HepG2 (cell line): ENCODE data around the gene CACNA1D. TPM values are rescaled to one million over a fixed set of nuclear protein-coding genes. Genes with fewer than 3 reads are reported as not detected.

ENCODE experiments used
- ATAC-seq: fragments of 200-7000 bp; cut with Tn5 transposase; 3 replicates; pipeline ENCODE4 v1.9.1; 2020; ENCODE audit warnings: mild to moderate bottlenecking, moderate library complexity
- BruUV-seq: library from RNA; stranded (reverse); fragments of 400-500 nt; replicated peaks from 2 replicates; lab custom pipeline; 2021; lab: Mats Ljungman, UMichigan
- CTCF ChIA-PET: fragments of 300-600 bp; formaldehyde crosslinking; extraction: SDS; loops from one replicate; lab custom pipeline; 2021; ENCODE audit warnings: low total read pairs, inconsistent platforms, low intra/inter-chr PET ratio; lab: Yijun Ruan, JAX
- POLR2A ChIA-PET: fragments of 350-600 bp; sonication (Branson Sonifier 250); formaldehyde crosslinking; loops from one replicate; lab custom pipeline; 2020; ENCODE audit warnings: antibody characterized with exemption, inconsistent platforms; lab: Yijun Ruan, JAX
- DNase-seq: peaks from one replicate; pipeline ENCODE4 v3.0.0-alpha.2; 2015; ENCODE audit warnings: low spot score
- FAIRE-seq: peaks from 3 replicates; lab custom pipeline; 2011; peaks lifted over from hg19 to GRCh38; lab: Jason Lieb, UNC
- H2AFZ ChIP-seq: one replicate; pipeline ENCODE4 v1.6.1; 2011; ENCODE audit warnings: low read length, inconsistent platforms
- H3K27ac ChIP-seq: fragments of 300-600 bp; 3 replicates; pipeline ENCODE4 v1.8.0; 2011; ENCODE audit warnings: mixed run types, mild to moderate bottlenecking, mixed read lengths, low read length, inconsistent platforms; ENCODE audit not compliant: insufficient read depth; ENCODE audit errors: extremely low read length
- H3K27me3 ChIP-seq, 2 experiments: fragments of 200-600 bp in 1 of 2; 2 replicates in 1 of 2; 3 replicates in 1 of 2; pipeline versions ENCODE4 v1.6.0 to v1.8.0; 2011; ENCODE audit warnings: low read length in 2 of 2, mild to moderate bottlenecking in 2 of 2, moderate library complexity in 2 of 2, inconsistent platforms in 1 of 2; ENCODE audit not compliant: insufficient read depth in 2 of 2, control insufficient read depth in 1 of 2
- H3K36me3 ChIP-seq, 2 experiments: fragments of 200-600 bp in 1 of 2; replicated peaks in 1 of 2; 2 replicates in 1 of 2; 3 replicates in 1 of 2; pipeline versions ENCODE4 v1.5.1 to v1.8.0; 2011; ENCODE audit warnings: low read length in 2 of 2, inconsistent platforms in 1 of 2; ENCODE audit not compliant: insufficient read depth in 2 of 2, control insufficient read depth in 1 of 2
- H3K4me1 ChIP-seq: 2 replicates; pipeline ENCODE4 v1.5.1; 2012; ENCODE audit warnings: low read length, inconsistent platforms; ENCODE audit not compliant: insufficient read depth
- H3K4me2 ChIP-seq: 2 replicates; pipeline ENCODE4 v1.6.0; 2011; ENCODE audit warnings: low read depth, low read length, inconsistent platforms
- H3K4me3 ChIP-seq, 3 experiments: fragments of 200-600 bp in 1 of 3; sonication (generic), shearing (Covaris generic) in 1 of 3; replicated peaks in 1 of 3; 2 replicates each; pipeline ENCODE4 v1.5.1; 2011 to 2016; ENCODE audit warnings: low read length in 3 of 3, inconsistent platforms in 2 of 3, low read depth in 2 of 3, mild to moderate bottlenecking in 2 of 3, control low read depth in 1 of 3, mixed read lengths in 1 of 3; ENCODE audit not compliant: insufficient read depth in 1 of 3
- H3K79me2 ChIP-seq: one replicate; pipeline ENCODE4 v1.6.1; 2011; ENCODE audit warnings: low read length, inconsistent platforms; ENCODE audit not compliant: insufficient read depth
- H3K9ac ChIP-seq: 2 replicates; pipeline ENCODE4 v1.6.0; 2011; ENCODE audit warnings: mild to moderate bottlenecking, low read depth, low read length, inconsistent platforms; ENCODE audit not compliant: insufficient read depth
- H3K9me3 ChIP-seq: 2 replicates; pipeline ENCODE4 v1.5.1; 2012; ENCODE audit warnings: mild to moderate bottlenecking, low read length
- H4K20me1 ChIP-seq: 2 replicates; pipeline ENCODE4 v1.6.0; 2011; ENCODE audit warnings: inconsistent platforms, mild to moderate bottlenecking, low read length, moderate library complexity; ENCODE audit not compliant: insufficient read depth
- ATF3 ChIP-seq: sonication (generic); formaldehyde crosslinking; IDR thresholded peaks from 2 replicates; pipeline ENCODE4 v1.4.0; 2020; ENCODE audit warnings: missing genetic modification reagents
- HIVEP1 ChIP-seq: sonication (generic); formaldehyde crosslinking; IDR thresholded peaks from 2 replicates; pipeline ENCODE4 v1.4.0; 2020; ENCODE audit warnings: mild to moderate bottlenecking, missing genetic modification reagents
- KDM5B ChIP-seq: sonication (generic); formaldehyde crosslinking; IDR thresholded peaks from 2 replicates; pipeline ENCODE4 v1.4.0; 2020; ENCODE audit warnings: missing genetic modification reagents, mild to moderate bottlenecking, borderline replicate concordance
- MED1 ChIP-seq: sonication (generic); formaldehyde crosslinking; IDR thresholded peaks from 2 replicates; pipeline ENCODE4 v1.4.0; 2020; ENCODE audit warnings: missing genetic modification reagents
- MLLT10 ChIP-seq: sonication (generic); formaldehyde crosslinking; IDR thresholded peaks from 2 replicates; pipeline ENCODE4 v1.4.0; 2020; ENCODE audit warnings: missing genetic modification reagents
- RFX5 ChIP-seq: IDR thresholded peaks from 2 replicates; pipeline ENCODE4 v1.6.1; 2011; ENCODE audit warnings: low read depth, low read length, improper control_type of control experiment
- SAP130 ChIP-seq: IDR thresholded peaks from 2 replicates; pipeline ENCODE4 v1.6.1; 2016; ENCODE audit warnings: low read depth
- ZNF205 ChIP-seq: IDR thresholded peaks from 2 replicates; pipeline ENCODE4 v1.6.1; 2018; ENCODE audit warnings: missing biosample characterization, missing genetic modification reagents
- ZNF235 ChIP-seq: sonication (generic); formaldehyde crosslinking; IDR thresholded peaks from 2 replicates; pipeline ENCODE4 v1.8.1; 2023; ENCODE audit warnings: mild to moderate bottlenecking, missing genetic modification reagents, borderline replicate concordance
- ZNF432 ChIP-seq: sonication (generic); formaldehyde crosslinking; IDR thresholded peaks from 2 replicates; pipeline ENCODE4 v1.5.0; 2020; ENCODE audit warnings: missing genetic modification reagents, mild to moderate bottlenecking, borderline replicate concordance
- ZNF646 ChIP-seq: sonication (generic); formaldehyde crosslinking; IDR thresholded peaks from 2 replicates; pipeline ENCODE4 v1.9.0; 2021; ENCODE audit warnings: mild to moderate bottlenecking, missing genetic modification reagents
- ZNF839 ChIP-seq: sonication (generic); formaldehyde crosslinking; IDR thresholded peaks from 2 replicates; pipeline ENCODE4 v1.4.0; 2020; ENCODE audit warnings: missing genetic modification reagents, mild to moderate bottlenecking, borderline replicate concordance
- WGBS: methylation state at CpG from one replicate; pipeline ENCODE4 v1.1.6; 2017; ENCODE audit warnings: low lambda C conversion rate; 5-methylcytosine and 5-hydroxymethylcytosine counted together
- in situ Hi-C: cut with HindIII; loops from 2 replicates; pipeline ENCODE4 v1.10.0; 2017; ENCODE audit warnings: low pct_unique_long_range_greater_than_20kb; ENCODE audit not compliant: extremely low pct_ligation_motif_present
- intact Hi-C: fragments of 100-400 bp; cut with micrococcal nuclease; formaldehyde crosslinking; loops from one replicate; pipeline ENCODE4 v1.10.0; 2022; ENCODE audit not compliant: unreplicated experiment
- polyA plus RNA-seq, 8 experiments: library from polyadenylated mRNA; depleted of rRNA in 3 of 8; stranded (reverse) in 7 of 8; unstranded in 1 of 8; fragments of >200 nt; fragmentation: Illumina TruSeq in 4 of 8; extraction: Trizol in 4 of 8; gene quantifications; 2 replicates each; pipeline versions ENCODE4 v1.2.1 to v1.2.3, GENCODE V29; 2011 to 2016; ENCODE audit warnings: low read depth in 4 of 8, missing spikeins in 1 of 8, mixed read lengths in 1 of 8; ENCODE audit not compliant: insufficient read depth in 1 of 8
- total RNA-seq, 5 experiments: library from RNA; depleted of rRNA; stranded (reverse); fragments of >200 nt; fragmentation: Illumina TruSeq; extraction: Trizol; gene quantifications; 2 replicates each; pipeline ENCODE4 v1.2.3, GENCODE V29; 2016; ENCODE audit warnings: low read depth in 1 of 5
- TF ChIP-seq, protein P1 (sequence below): sonication (generic); formaldehyde crosslinking; IDR thresholded peaks from 2 replicates; pipeline ENCODE4 v1.4.0; 2020; ENCODE audit warnings: missing genetic modification reagents
- TF ChIP-seq, protein P2 (sequence below): sonication (generic); formaldehyde crosslinking; IDR thresholded peaks from 2 replicates; pipeline ENCODE4 v1.9.0; 2022; ENCODE audit warnings: low read depth, missing genetic modification reagents

The CACNA1D gene
- total and polyA plus RNA-seq, 2 of the 13 experiments (the other 11 are each of a cell fraction or from before 2014, with no cell fraction given) = 0.26 to 0.38 TPM

- DNase-seq = peak; percentile 51
- peaks cover 84% of the 10 kb centered on the region for H3K4me1 ChIP-seq
- H3K36me3 ChIP-seq = peaks cover 16 to 43% of the 10 kb centered on the region in 2 experiments
- ATAC-seq = peak; percentile 8; the same call in 2 of the 3 replicates
- H3K27me3 ChIP-seq = no peaks in the 10 kb centered on the region; a peak in 1 of 5 replicates
- H3K9me3 ChIP-seq = no peaks in the 10 kb centered on the region
- peak; percentile 68 for FAIRE-seq
- H3K79me2 ChIP-seq = peaks cover 82% of the 10 kb centered on the region
- peak overlapping the region; percentile 80; the same call in 1 of the 2 replicates for H3K9ac ChIP-seq
- H4K20me1 ChIP-seq = peaks cover 8% of the 10 kb centered on the region
- WGBS = 73% methylated on average over 4 of the region's 5 CpGs
- intact Hi-C loops = loop anchor here (2.0 to 5.0 kb wide), 2 partner anchors 34 to 112 kb away; no protein-coding TSS in a partner anchor
- BruUV-seq = no TSS peak
- POLR2A ChIA-PET = interaction anchor here (0.9 to 6.5 kb wide), 7 partner anchors 10 to 50 kb away, joined by 3 to 156 read pairs (median 39); partner anchors contain the start of gene SELENOK
- H3K4me2 ChIP-seq = peak overlapping the region; percentile 86
- CTCF ChIA-PET = no interaction called here
- H3K27ac ChIP-seq = peak overlapping the region; percentile 98
- in situ Hi-C loops = no loop called here
- peak overlapping the region in 2 of 3 experiments; percentile 18 to 56; a peak in 3 of 6 replicates for H3K4me3 ChIP-seq
- H2AFZ ChIP-seq = no peak overlapping the region
- TF ChIP-seq, protein P1, sequence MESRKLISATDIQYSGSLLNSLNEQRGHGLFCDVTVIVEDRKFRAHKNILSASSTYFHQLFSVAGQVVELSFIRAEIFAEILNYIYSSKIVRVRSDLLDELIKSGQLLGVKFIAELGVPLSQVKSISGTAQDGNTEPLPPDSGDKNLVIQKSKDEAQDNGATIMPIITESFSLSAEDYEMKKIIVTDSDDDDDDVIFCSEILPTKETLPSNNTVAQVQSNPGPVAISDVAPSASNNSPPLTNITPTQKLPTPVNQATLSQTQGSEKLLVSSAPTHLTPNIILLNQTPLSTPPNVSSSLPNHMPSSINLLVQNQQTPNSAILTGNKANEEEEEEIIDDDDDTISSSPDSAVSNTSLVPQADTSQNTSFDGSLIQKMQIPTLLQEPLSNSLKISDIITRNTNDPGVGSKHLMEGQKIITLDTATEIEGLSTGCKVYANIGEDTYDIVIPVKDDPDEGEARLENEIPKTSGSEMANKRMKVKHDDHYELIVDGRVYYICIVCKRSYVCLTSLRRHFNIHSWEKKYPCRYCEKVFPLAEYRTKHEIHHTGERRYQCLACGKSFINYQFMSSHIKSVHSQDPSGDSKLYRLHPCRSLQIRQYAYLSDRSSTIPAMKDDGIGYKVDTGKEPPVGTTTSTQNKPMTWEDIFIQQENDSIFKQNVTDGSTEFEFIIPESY (CRISPR knock-in tag) = peak; percentile 55
- TF ChIP-seq ATF3 (no peak), ZNF235 (CRISPR knock-in tag) (no peak), KDM5B (CRISPR knock-in tag) (peak; percentile 23; the same call in 1 of the 2 replicates), SAP130 (CRISPR knock-in tag) (no peak; the same call in 1 of the 2 replicates), ZNF432 (CRISPR knock-in tag) (no peak), ZNF205 (CRISPR knock-in tag) (peak; percentile 95), MLLT10 (CRISPR knock-in tag) (no peak), HIVEP1 (0 out of 2 replicates have a peak, but pooled peaks have one; percentile 45), RFX5 (no peak), MED1 (0 out of 2 replicates have a peak, but pooled peaks have one; percentile 38), ZNF646 (CRISPR knock-in tag) (no peak), ZNF839 (no peak)
- TF ChIP-seq, protein P2, sequence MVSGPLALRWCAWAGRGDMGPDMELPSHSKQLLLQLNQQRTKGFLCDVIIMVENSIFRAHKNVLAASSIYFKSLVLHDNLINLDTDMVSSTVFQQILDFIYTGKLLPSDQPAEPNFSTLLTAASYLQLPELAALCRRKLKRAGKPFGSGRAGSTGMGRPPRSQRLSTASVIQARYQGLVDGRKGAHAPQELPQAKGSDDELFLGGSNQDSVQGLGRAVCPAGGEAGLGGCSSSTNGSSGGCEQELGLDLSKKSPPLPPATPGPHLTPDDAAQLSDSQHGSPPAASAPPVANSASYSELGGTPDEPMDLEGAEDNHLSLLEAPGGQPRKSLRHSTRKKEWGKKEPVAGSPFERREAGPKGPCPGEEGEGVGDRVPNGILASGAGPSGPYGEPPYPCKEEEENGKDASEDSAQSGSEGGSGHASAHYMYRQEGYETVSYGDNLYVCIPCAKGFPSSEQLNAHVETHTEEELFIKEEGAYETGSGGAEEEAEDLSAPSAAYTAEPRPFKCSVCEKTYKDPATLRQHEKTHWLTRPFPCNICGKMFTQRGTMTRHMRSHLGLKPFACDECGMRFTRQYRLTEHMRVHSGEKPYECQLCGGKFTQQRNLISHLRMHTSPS (CRISPR knock-in tag) = peak; percentile 61
Measured at GRCh38 chr3:53841296-53841695, 346.9 kb downstream of the CACNA1D start.
